A549 (cell line): ENCODE measurements around the gene VSTM2B. TPM values are rescaled to one million over a fixed set of nuclear protein-coding genes. Genes with fewer than 3 reads are reported as not detected.

ENCODE experiments used
- ATAC-seq, 2 experiments: fragments of 200-7000 bp in 1 of 2; fragments of >200 bp in 1 of 2; cut with Nextera tagmentation in 1 of 2; cut with Tn5 transposase in 1 of 2; 3 replicates each; pipeline versions ENCODE4 v1.8.0 to v1.9.1; 2018 to 2020; ENCODE audit warnings: mild to moderate bottlenecking in 1 of 2, moderate library complexity in 1 of 2
- CTCF ChIA-PET: fragments of 300-600 bp; sonication (Branson Sonifier 250); formaldehyde crosslinking; extraction: SDS; loops from one replicate; lab custom pipeline; 2021; ENCODE audit warnings: antibody characterized with exemption, inconsistent platforms; lab: Yijun Ruan, JAX
- POLR2A ChIA-PET: fragments of 350-600 bp; formaldehyde crosslinking; extraction: SDS; loops from one replicate; lab custom pipeline; 2021; ENCODE audit warnings: antibody characterized with exemption, inconsistent platforms; lab: Yijun Ruan, JAX
- DNase-seq, 2 experiments: peaks; one replicate each; pipeline versions ENCODE4 v3.0.0 to v3.0.0-alpha.2; 2011 to 2016; ENCODE audit warnings: low read depth in 1 of 2, low spot score in 1 of 2
- FAIRE-seq: peaks from 2 replicates; lab custom pipeline; 2011; peaks lifted over from hg19 to GRCh38; lab: Jason Lieb, UNC
- H3K27ac ChIP-seq, 2 experiments: fragments of >200 bp; sonication (Bioruptor Twin); formaldehyde crosslinking; 3 replicates each; pipeline ENCODE4 v1.5.1; 2016 to 2017
- H3K4me1 ChIP-seq: fragments of >200 bp; sonication (Bioruptor Twin); formaldehyde crosslinking; 3 replicates; pipeline ENCODE4 v1.6.1; 2016
- H3K4me2 ChIP-seq: fragments of >200 bp; sonication (Bioruptor Twin); formaldehyde crosslinking; 3 replicates; pipeline ENCODE4 v1.6.1; 2016
- H3K4me3 ChIP-seq: fragments of >200 bp; sonication (Bioruptor Twin); formaldehyde crosslinking; 3 replicates; pipeline ENCODE4 v1.5.1; 2016
- H3K9me3 ChIP-seq: fragments of >200 bp; sonication (Bioruptor Twin); formaldehyde crosslinking; 3 replicates; pipeline ENCODE4 v1.6.1; 2016
- BCL3 ChIP-seq: fragments of >200 bp; sonication (Bioruptor Twin); formaldehyde crosslinking; IDR thresholded peaks from 3 replicates; pipeline ENCODE4 v1.6.1; 2016
- BHLHE40 ChIP-seq: IDR thresholded peaks from 2 replicates; pipeline ENCODE4 v1.6.1; 2012; ENCODE audit warnings: low read depth, low read length, inconsistent platforms
- CBX8 ChIP-seq: fragments of 200-600 bp; sonication (generic); IDR thresholded peaks from 2 replicates; pipeline ENCODE4 v1.6.1; 2016
- CHD2 ChIP-seq: fragments of 150-350 bp; IDR thresholded peaks from 2 replicates; pipeline ENCODE4 v1.6.1; 2014; ENCODE audit warnings: low read length; ENCODE audit not compliant: partially characterized antibody
- ELK1 ChIP-seq: fragments of 150-350 bp; IDR thresholded peaks from 2 replicates; pipeline ENCODE4 v1.6.1; 2014; ENCODE audit warnings: low read depth, mild to moderate bottlenecking, low read length
- ESRRA ChIP-seq: fragments of 150-350 bp; IDR thresholded peaks from 2 replicates; pipeline ENCODE4 v1.6.1; 2014; ENCODE audit warnings: mild to moderate bottlenecking, low read length, borderline replicate concordance
- FOXS1 ChIP-seq: fragments of 250-450 bp; sonication (Bioruptor Pico); IDR thresholded peaks from 2 replicates; pipeline ENCODE4 v1.5.0; 2020; ENCODE audit warnings: mild to moderate bottlenecking, moderate library complexity
- HEYL ChIP-seq: fragments of 250-450 bp; sonication (Bioruptor Pico); IDR thresholded peaks from 2 replicates; pipeline ENCODE4 v1.8.0; 2021; ENCODE audit warnings: mild to moderate bottlenecking, moderate library complexity
- HMGXB4 ChIP-seq: fragments of 250-450 bp; sonication (Bioruptor Pico); IDR thresholded peaks from 2 replicates; pipeline ENCODE4 v1.5.0; 2021; ENCODE audit warnings: mild to moderate bottlenecking, moderate library complexity, borderline replicate concordance
- JUN ChIP-seq, 2 experiments: fragments of >200 bp; sonication (Bioruptor Twin); formaldehyde crosslinking; IDR thresholded peaks; 2 replicates in 1 of 2; 3 replicates in 1 of 2; pipeline ENCODE4 v1.6.1; 2016 to 2017
- JUNB ChIP-seq: fragments of >200 bp; sonication (Bioruptor Twin); formaldehyde crosslinking; IDR thresholded peaks from 2 replicates; pipeline ENCODE4 v1.6.1; 2016
- KDM1A ChIP-seq: fragments of 200-600 bp; sonication (generic); IDR thresholded peaks from 2 replicates; pipeline ENCODE4 v1.6.1; 2016; ENCODE audit warnings: low read depth, mild to moderate bottlenecking
- MAFK ChIP-seq: fragments of 450-650 bp; IDR thresholded peaks from 2 replicates; pipeline ENCODE4 v1.6.1; 2014; ENCODE audit not compliant: partially characterized antibody
- MYC ChIP-seq: IDR thresholded peaks from 2 replicates; pipeline ENCODE4 v1.6.1; 2012; ENCODE audit warnings: mild to moderate bottlenecking, inconsistent platforms, low read length, improper control_type of control experiment, borderline replicate concordance
- NR3C1 ChIP-seq: fragments of >200 bp; sonication (Bioruptor Twin); formaldehyde crosslinking; IDR thresholded peaks from 3 replicates; pipeline ENCODE4 v1.6.1; 2017
- PHF8 ChIP-seq: fragments of 200-600 bp; sonication (generic); IDR thresholded peaks from 2 replicates; pipeline ENCODE4 v1.6.1; 2016; ENCODE audit warnings: low read depth, mild to moderate bottlenecking, antibody characterized with exemption, moderate library complexity, borderline replicate concordance
- RFX5 ChIP-seq: fragments of 450-650 bp; IDR thresholded peaks from 2 replicates; pipeline ENCODE4 v1.7.1; 2014; ENCODE audit warnings: antibody characterized with exemption, mild to moderate bottlenecking, moderate library complexity
- RNF2 ChIP-seq: fragments of 200-600 bp; sonication (generic); IDR thresholded peaks from 2 replicates; pipeline ENCODE4 v1.6.1; 2016; ENCODE audit warnings: low read depth, mild to moderate bottlenecking, antibody characterized with exemption, moderate library complexity, borderline replicate concordance
- ZFP36 ChIP-seq: fragments of 450-650 bp; IDR thresholded peaks from 2 replicates; pipeline ENCODE4 v1.6.1; 2014; ENCODE audit warnings: borderline replicate concordance; ENCODE audit not compliant: partially characterized antibody
- ZSCAN20 ChIP-seq: fragments of 250-450 bp; sonication (Bioruptor Pico); IDR thresholded peaks from 2 replicates; pipeline ENCODE4 v1.8.0; 2022; ENCODE audit warnings: mild to moderate bottlenecking, moderate library complexity
- WGBS: methylation state at CpG from one replicate; pipeline ENCODE4 v1.1.6; 2017; ENCODE audit errors: missing lambda C conversion rate; 5-methylcytosine and 5-hydroxymethylcytosine counted together
- polyA plus RNA-seq, 4 experiments: library from polyadenylated mRNA; depleted of rRNA in 3 of 4; stranded (reverse); fragments of >200 nt; fragmentation: RNase III in 1 of 4; extraction: RNeasy Plus Mini Kit Qiagen cat#74134 plus additional on column Dnase treatment in 1 of 4; gene quantifications; 2 replicates in 3 of 4; 3 replicates in 1 of 4; pipeline ENCODE4 v1.2.3, GENCODE V29; 2011 to 2017
- TF ChIP-seq, protein P1 (sequence below): fragments of 450-650 bp; IDR thresholded peaks from 2 replicates; pipeline ENCODE4 v1.6.1; 2014; ENCODE audit warnings: antibody characterized with exemption
- TF ChIP-seq, protein P2 (sequence below): fragments of 200-600 bp; sonication (generic); IDR thresholded peaks from 2 replicates; pipeline ENCODE4 v1.6.1; 2016; ENCODE audit warnings: antibody characterized with exemption, mild to moderate bottlenecking, moderate library complexity

VSTM2B gene
- polyA plus RNA-seq, 2 of the 4 experiments (the other 2 are of a cell fraction), result not detected

DNA sequence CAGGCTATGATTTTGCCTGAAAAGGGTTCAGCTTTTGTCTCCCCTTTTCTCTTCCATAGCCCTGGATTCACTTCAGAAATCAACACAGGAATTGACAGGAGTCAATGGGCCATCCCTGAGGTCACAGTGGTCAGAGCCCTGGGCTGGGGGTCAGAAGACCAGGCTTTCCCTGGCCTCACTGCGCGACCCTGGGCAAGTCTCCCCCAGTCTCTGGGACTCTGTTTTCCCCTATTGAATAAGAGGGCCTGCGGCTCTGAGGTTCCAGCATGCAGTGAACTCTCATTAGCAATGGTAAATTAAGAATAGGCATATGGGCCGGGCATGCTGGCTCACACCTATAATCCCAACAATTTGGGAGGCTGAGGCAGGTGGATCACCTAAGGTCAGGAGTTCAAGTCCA is 30.7 kb upstream of the VSTM2B start:
- Histone ChIP-seq H3K27ac (no peak overlapping the region), H3K4me3 (no peak overlapping the region), H3K4me1 (no peaks in the 10 kb centered on the region), H3K9me3 (no peaks in the 10 kb centered on the region), H3K4me2 (no peak overlapping the region)
- FAIRE-seq (no peak), DNase-seq (no peak), ATAC-seq (no peak)
- ChIA-PET CTCF (interaction anchor here (1.3 kb wide), 1 partner anchor 33 kb away, joined by 7 read pairs; no protein-coding TSS in a partner anchor), POLR2A (interaction anchor here (0.6 kb wide), 2 partner anchors 63 to 1255 kb away, joined by 3 read pairs; no protein-coding TSS in a partner anchor)
- 51% methylated on average over 4 of the region's 4 CpGs for WGBS
- no peak for TF ChIP-seq PHF8

DNA sequence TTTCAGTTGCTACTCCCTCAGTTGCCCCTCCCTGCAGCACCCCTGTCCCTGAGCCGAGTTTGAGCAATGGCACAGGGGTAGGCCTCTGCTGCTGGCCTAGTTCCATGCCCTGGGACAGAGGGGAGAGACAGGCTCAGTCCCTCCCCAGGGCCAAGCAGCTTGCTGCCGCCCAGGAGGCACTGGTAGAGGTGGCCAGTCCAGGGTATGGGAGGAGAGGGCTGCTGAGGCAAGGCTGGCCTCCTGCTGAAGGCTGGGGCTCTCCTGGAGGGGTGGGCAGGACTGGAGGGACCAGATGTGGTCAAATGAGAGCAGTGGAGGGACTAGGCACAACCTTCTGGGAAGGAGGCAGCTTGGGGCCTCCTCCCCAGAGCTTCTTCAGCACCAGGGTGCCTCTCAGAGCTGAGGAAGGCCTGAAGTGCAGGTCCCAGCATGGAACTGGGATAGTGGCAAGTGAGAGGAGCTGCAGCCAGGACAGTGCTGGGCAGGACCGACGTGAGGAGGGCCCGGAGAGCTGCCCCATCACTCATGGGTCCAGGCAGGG is 29.8 kb upstream of the VSTM2B start:
- WGBS, result 13% methylated on average over 5 of the region's 5 CpGs
- Histone ChIP-seq H3K4me2 (no peak overlapping the region), H3K4me3 (no peak overlapping the region), H3K4me1 (no peaks in the 10 kb centered on the region), H3K9me3 (no peaks in the 10 kb centered on the region), H3K27ac (no peak overlapping the region)
- DNase-seq (no peak), FAIRE-seq (no peak), ATAC-seq (peak in 1 of 2 experiments; percentile 36; a peak in 3 of 6 replicates)
- no peak for TF ChIP-seq CBX8
- no peak for TF ChIP-seq ZFP36
- no peak for TF ChIP-seq HEYL (CRISPR knock-in tag)
- TF ChIP-seq, protein P1, sequence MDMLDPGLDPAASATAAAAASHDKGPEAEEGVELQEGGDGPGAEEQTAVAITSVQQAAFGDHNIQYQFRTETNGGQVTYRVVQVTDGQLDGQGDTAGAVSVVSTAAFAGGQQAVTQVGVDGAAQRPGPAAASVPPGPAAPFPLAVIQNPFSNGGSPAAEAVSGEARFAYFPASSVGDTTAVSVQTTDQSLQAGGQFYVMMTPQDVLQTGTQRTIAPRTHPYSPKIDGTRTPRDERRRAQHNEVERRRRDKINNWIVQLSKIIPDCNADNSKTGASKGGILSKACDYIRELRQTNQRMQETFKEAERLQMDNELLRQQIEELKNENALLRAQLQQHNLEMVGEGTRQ, result no peak
- no peak for TF ChIP-seq ESRRA
- TF ChIP-seq HMGXB4 (CRISPR knock-in tag), result no peak
- no peak for TF ChIP-seq ZSCAN20 (CRISPR knock-in tag)
- TF ChIP-seq CHD2, result no peak
- TF ChIP-seq MYC, result no peak
- no peak for TF ChIP-seq JUN (IDR thresholded peaks at IDR 0.05)
- POLR2A ChIA-PET, result no interaction called here
- CTCF ChIA-PET, result interaction anchor here (1.3 kb wide), 1 partner anchor 32 kb away, joined by 7 read pairs; no protein-coding TSS in a partner anchor

DNA sequence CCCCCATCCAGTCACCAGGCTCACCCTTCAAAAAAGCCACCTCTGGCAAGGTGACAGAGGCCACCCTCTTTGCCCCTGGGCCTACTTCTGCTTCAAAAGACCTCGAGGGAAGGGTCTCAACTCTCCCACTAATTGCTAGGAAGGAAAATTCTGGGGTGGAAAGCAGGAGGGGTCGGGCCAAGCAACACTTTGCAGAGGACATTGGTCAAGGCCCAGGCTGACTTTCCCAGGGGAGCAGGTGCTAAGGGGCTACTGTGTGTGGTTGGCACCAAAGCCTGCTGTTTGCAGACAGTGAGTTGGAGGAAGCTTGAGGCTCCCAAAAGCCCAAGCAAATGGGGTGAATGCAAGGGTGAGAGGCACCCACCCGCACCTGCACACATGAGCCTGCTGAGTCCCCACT is 28.6 kb upstream of the VSTM2B start:
- 19% methylated on average over 3 of the region's 3 CpGs for WGBS
- POLR2A ChIA-PET, result no interaction called here
- no peak overlapping the region for H3K27ac ChIP-seq
- no peak for ATAC-seq
- H3K9me3 ChIP-seq, result no peaks in the 10 kb centered on the region
- H3K4me3 ChIP-seq, result no peak overlapping the region
- no peak for FAIRE-seq
- no peak for DNase-seq
- H3K4me2 ChIP-seq, result no peak overlapping the region
- TF ChIP-seq MAFK (no peak), FOXS1 (CRISPR knock-in tag) (no peak), ELK1 (no peak), RFX5 (no peak), BCL3 (no peak), JUNB (no peak), KDM1A (no peak), NR3C1 (no peak), RNF2 (no peak), BHLHE40 (no peak)
- TF ChIP-seq, protein P2, sequence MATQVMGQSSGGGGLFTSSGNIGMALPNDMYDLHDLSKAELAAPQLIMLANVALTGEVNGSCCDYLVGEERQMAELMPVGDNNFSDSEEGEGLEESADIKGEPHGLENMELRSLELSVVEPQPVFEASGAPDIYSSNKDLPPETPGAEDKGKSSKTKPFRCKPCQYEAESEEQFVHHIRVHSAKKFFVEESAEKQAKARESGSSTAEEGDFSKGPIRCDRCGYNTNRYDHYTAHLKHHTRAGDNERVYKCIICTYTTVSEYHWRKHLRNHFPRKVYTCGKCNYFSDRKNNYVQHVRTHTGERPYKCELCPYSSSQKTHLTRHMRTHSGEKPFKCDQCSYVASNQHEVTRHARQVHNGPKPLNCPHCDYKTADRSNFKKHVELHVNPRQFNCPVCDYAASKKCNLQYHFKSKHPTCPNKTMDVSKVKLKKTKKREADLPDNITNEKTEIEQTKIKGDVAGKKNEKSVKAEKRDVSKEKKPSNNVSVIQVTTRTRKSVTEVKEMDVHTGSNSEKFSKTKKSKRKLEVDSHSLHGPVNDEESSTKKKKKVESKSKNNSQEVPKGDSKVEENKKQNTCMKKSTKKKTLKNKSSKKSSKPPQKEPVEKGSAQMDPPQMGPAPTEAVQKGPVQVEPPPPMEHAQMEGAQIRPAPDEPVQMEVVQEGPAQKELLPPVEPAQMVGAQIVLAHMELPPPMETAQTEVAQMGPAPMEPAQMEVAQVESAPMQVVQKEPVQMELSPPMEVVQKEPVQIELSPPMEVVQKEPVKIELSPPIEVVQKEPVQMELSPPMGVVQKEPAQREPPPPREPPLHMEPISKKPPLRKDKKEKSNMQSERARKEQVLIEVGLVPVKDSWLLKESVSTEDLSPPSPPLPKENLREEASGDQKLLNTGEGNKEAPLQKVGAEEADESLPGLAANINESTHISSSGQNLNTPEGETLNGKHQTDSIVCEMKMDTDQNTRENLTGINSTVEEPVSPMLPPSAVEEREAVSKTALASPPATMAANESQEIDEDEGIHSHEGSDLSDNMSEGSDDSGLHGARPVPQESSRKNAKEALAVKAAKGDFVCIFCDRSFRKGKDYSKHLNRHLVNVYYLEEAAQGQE, result no peak
- CTCF ChIA-PET, result no interaction called here
- no peaks in the 10 kb centered on the region for H3K4me1 ChIP-seq
